A204.1 (cell line): ENCODE measurements around the gene CLIP2.
"Not testable (repeated sequence)": the region's sequence is repeated elsewhere in the genome, so short reads cannot be mapped to it uniquely, and the experiment has no call there.

Experiments used
- FAIRE-seq: peaks from 2 replicates; lab custom pipeline; 2012; peaks lifted over from hg19 to GRCh38; lab: Jason Lieb, UNC

The CLIP2 gene

GRCh38 chr7:74299401-74299800 is 10.2 kb downstream of the CLIP2 start:
- FAIRE-seq, result no peak

GRCh38 chr7:74300926-74301325 is 11.7 kb downstream of the CLIP2 start:
- FAIRE-seq, result no peak

- no peak for FAIRE-seq
Measured at GRCh38 chr7:74302745-74303221, 13.6 kb downstream of the CLIP2 start.

- no peak for FAIRE-seq
Measured at GRCh38 chr7:74304550-74304949, 15.3 kb downstream of the CLIP2 start.

- FAIRE-seq, result no peak
Measured at GRCh38 chr7:74306004-74306729, 17.0 kb downstream of the CLIP2 start.

- FAIRE-seq, result no peak
Measured at GRCh38 chr7:74306730-74307469, 17.7 kb downstream of the CLIP2 start.

- no peak for FAIRE-seq
Measured at GRCh38 chr7:74307738-74308505, 18.7 kb downstream of the CLIP2 start.

GRCh38 chr7:74309181-74309580 is 20.0 kb downstream of the CLIP2 start:
- no peak for FAIRE-seq

GRCh38 chr7:74311305-74311744 is 22.1 kb downstream of the CLIP2 start:
- no peak for FAIRE-seq

GRCh38 chr7:74312418-74313028 is 23.3 kb downstream of the CLIP2 start:
- FAIRE-seq, result no peak

- FAIRE-seq, result not testable (repeated sequence)
Measured at GRCh38 chr7:74315891-74316290, 26.7 kb downstream of the CLIP2 start.

- no peak for FAIRE-seq
Measured at GRCh38 chr7:74317146-74317782, 28.1 kb downstream of the CLIP2 start.

GRCh38 chr7:74318043-74318442 is 28.8 kb downstream of the CLIP2 start:
- FAIRE-seq, result no peak

- no peak for FAIRE-seq
Measured at GRCh38 chr7:74320645-74321221, 31.5 kb downstream of the CLIP2 start.

GRCh38 chr7:74322892-74323291 is 33.7 kb downstream of the CLIP2 start:
- not testable (repeated sequence) for FAIRE-seq

- no peak for FAIRE-seq
Measured at GRCh38 chr7:74324531-74325209, 35.5 kb downstream of the CLIP2 start.

GRCh38 chr7:74325210-74325565 is 36.0 kb downstream of the CLIP2 start:
- FAIRE-seq, result no peak

GRCh38 chr7:74329225-74329624 is 40.0 kb downstream of the CLIP2 start:
- FAIRE-seq, result no peak

- no peak for FAIRE-seq
Measured at GRCh38 chr7:74332373-74333176, 43.4 kb downstream of the CLIP2 start.

GRCh38 chr7:74334030-74334429 is 44.8 kb downstream of the CLIP2 start:
- FAIRE-seq, result no peak
